GM12892 (cell line): ENCODE data around the gene NGEF.

ENCODE experiments used
- DNase-seq: peaks from one replicate; pipeline ENCODE4 v3.0.0; 2011; ENCODE audit not compliant: insufficient read length
- FAIRE-seq: peaks from 2 replicates; lab custom pipeline; 2011; peaks lifted over from hg19 to GRCh38; lab: Jason Lieb, UNC
- POLR2A ChIP-seq: IDR thresholded peaks from 2 replicates; pipeline ENCODE4 v1.6.1; 2011; ENCODE audit warnings: low read depth, low read length, control low read depth
- POLR2AphosphoS5 ChIP-seq: IDR thresholded peaks from 2 replicates; pipeline ENCODE4 v1.6.1; 2011; ENCODE audit warnings: low read depth, low read length, control low read depth
- TAF1 ChIP-seq: IDR thresholded peaks from 2 replicates; pipeline ENCODE4 v1.6.1; 2011; ENCODE audit warnings: low read depth, mild to moderate bottlenecking, control low read depth, low read length, borderline replicate concordance

NGEF gene

DNA sequence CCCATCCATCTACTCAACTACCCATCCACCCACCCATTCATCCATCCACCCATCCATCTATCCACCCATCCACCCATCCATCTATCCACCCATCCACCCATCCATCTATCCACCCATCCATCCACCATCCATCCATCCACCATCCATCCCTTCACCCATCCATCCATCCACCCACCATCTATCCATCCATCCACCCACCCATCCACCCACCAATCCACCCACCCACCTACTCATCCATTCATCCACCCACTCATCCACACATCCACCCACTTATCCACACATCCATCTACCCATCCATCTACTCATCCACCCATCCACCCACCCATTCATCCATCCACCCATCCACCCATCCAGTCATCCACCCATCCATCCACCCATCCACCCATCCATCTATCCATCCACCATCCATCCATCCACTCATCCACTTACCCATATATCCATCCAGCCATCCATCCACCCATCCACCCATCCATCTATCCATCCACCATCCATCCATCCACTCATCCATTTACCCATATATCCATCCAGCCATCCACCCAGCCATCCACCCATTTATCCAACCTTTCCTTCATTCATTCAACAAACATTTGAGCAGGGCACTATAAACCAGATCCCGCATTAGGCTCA, 2.1 kb upstream of the NGEF start:
- TF ChIP-seq POLR2AphosphoS5 (no peak), POLR2A (no peak), TAF1 (no peak)
- FAIRE-seq (no peak), DNase-seq (no peak)

DNA sequence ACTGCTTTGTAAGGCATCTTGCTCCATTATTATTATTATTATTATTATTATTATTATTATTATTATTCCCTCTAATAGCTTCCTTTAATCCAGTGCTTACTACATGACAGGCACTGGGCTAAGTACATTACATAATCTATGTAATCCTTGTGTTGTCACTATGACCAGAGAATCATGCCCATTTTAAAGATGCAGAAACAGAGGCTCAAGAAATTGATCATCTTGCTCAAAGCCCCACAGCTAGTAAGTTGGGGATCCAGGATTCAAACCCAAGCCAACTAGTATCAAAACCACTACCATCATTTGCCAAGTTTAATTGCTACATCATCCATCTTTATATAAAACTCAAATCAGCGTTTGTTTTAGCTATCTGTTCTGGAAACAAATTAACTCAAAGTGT, 594 bp upstream of the NGEF start:
- FAIRE-seq (no peak), DNase-seq (no peak)
- no peak for TF ChIP-seq POLR2AphosphoS5
- no peak for TF ChIP-seq TAF1
- TF ChIP-seq POLR2A: no peak

DNA sequence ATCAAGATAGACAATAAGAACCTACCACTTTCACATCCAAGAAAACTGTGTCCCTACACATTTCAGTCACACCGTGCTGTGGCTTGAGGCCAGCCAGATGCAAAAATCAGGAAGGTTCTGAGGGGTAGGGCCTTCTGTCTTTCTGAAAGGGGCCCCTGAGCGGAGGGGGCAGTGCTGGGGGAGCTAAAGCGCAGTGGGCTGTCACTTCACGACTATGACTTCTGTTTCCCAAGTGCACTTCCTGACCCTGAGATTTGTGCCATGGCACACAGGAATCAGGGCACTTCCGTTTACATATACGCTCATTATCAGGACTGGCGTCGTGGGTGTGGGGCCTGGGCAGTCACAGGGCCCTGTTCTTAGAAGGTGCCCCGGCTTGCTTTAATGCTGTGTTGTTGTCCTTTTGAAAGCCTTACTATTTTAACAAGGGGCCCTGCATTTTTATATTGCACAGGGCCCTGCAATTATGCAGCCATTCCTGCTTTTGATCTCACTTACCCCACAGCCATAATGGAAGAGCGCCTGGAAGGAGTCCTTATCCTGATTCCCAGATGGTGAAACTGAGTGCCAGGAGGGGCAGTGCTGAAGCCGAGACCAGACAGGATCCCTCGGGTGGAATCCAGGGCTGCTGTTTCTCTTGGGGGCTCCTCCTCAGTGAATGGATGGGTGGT, 620 bp downstream of the NGEF start:
- TF ChIP-seq POLR2AphosphoS5 (no peak), POLR2A (no peak), TAF1 (no peak)
- FAIRE-seq: no peak
- no peak for DNase-seq

DNA sequence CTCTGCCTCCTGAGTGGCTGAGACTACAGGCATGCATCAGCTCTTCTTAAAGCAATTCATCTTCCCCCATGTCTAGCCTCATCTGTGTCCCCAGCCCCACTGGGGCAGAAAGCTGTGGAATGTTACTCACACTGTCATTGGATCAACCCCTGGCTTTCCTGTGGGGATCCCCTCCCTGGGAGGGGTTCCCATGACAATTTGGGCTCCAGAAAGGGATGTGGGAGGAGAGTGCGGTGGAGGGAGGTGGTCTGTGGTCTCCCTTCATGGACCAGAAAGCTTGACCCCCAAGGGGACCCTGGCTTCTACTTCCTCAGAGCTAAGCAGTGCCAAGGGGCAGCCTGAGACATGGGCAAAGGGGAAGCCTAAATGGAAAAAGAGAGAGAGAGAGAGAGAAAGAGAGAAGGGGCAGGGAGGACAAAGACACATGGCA, 1.3 kb downstream of the NGEF start:
- DNase-seq (no peak), FAIRE-seq (no peak)
- no peak for TF ChIP-seq POLR2AphosphoS5
- no peak for TF ChIP-seq TAF1
- TF ChIP-seq POLR2A: no peak

DNA sequence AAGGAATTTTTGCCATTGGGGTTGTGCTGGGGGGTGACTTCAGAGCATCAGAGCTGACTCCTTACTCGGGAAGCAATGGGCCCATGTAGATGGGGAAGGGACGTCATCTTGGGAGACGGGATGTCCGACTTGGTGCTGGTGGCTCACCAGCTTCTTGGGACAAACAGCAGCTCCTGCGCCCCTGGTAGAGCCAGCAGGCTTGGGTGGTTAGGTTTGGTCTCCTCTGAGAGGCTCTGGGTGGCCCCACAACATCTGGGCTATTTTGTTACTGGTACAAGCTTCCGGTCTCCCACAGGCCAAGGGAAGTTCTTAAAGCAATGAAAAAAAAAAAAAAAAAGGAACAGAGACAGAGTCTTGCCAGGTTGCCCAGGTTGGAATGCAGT, 1.8 kb downstream of the NGEF start:
- no peak for TF ChIP-seq TAF1
- TF ChIP-seq POLR2A: no peak
- no peak for TF ChIP-seq POLR2AphosphoS5
- no peak for FAIRE-seq
- no peak for DNase-seq

DNA sequence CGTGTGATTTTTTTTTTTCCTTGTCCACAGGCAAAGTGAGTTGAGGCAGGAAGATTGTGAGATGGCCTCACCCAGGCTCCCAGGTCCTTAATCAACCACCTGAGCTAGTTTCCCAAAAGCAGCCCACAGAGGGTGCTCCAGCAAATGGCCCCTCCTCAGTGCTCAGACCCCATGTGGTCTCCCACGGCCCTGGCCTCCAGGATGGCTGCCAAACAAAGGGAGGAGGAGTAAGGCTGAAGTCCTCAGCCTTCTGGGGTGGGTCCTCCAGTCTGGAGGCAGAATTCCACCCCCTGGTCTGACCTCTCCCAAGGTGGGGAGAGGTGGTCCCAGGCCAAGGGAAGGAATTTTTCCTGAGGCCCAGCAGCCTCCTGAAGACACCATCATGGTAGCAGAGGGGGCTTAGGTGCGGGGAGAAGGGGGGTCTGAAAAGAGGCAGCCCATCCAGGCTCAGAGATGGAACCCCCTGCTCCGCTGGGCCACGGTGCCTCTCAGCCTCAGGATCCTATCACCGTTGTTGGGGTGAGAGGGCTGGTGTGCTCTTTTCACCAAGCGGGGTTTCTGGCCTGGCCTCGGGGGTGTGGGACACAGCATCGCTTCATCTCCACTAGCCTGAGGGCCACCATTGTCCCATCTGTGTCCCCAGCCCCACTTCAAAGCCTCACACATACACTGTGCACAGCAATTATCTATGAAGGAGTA, 2.3 kb downstream of the NGEF start:
- TF ChIP-seq TAF1: no peak
- TF ChIP-seq POLR2A: no peak
- no peak for TF ChIP-seq POLR2AphosphoS5
- no peak for FAIRE-seq
- no peak for DNase-seq

DNA sequence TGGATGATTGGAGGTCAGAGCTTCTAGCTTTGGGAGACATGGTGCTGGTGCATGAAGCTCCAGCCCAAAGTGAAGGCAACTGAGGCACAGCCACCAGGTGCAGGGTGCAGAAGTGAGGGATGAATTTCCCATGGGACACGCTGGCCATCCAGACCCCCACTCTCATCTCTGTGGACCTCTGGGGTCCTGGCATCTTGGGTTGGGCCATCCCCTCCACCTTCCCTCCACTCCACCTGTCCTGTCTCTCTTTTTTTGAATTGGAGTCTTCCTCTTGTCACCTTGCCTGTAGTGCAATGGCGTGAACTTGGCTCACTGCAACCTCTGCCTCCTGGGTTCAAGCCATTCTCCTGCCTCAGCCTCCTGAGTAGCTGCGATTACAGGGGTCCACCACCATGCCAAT, 3.4 kb downstream of the NGEF start:
- no peak for FAIRE-seq

DNA sequence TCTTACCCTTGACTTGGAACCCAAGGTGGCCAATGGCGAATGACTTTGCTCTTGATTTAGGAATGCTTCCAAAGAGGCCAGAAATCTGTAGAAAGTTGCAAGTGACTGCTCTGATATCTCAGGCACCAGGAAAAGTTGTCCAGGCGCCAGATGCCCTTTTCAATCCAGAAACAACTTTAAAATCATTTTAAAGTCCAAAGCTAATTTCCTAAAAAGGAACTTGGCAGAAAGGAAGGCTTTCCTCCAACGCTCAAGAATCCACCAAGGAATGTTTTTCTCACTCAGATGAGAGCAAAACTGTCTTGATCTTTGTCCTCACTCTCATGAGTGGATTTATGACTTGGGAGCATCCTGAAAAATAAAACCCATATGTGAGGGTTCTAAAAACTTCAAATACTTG, 5.3 kb downstream of the NGEF start:
- DNase-seq: no peak
- FAIRE-seq: no peak
- no peak for TF ChIP-seq POLR2A
- no peak for TF ChIP-seq POLR2AphosphoS5
- TF ChIP-seq TAF1: no peak

More for the DNA sequence above, 3.4 kb downstream of the NGEF start:
- TF ChIP-seq POLR2A (no peak), POLR2AphosphoS5 (no peak), TAF1 (no peak)
- DNase-seq: no peak

DNA sequence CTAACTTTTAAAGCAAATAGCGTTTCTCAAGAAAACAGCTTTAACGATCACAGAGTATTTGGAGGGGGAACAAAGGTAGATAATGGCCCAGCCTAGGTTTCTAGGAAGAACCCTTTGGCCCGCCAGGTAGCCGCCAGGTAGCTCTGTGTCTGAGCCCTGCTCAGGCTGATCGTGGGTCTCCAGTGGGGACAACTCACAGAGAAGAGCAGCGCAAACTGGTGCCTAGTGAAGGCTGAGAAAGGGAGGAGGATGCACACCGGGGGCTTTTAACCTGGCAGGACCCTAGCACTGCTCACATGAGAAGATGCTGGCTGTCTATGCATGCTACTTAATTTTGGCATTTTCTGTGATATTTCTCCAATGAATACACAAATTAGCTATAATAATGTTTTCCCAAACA, 5.8 kb downstream of the NGEF start:
- DNase-seq (no peak), FAIRE-seq (no peak)
- TF ChIP-seq TAF1 (no peak), POLR2A (no peak)

DNA sequence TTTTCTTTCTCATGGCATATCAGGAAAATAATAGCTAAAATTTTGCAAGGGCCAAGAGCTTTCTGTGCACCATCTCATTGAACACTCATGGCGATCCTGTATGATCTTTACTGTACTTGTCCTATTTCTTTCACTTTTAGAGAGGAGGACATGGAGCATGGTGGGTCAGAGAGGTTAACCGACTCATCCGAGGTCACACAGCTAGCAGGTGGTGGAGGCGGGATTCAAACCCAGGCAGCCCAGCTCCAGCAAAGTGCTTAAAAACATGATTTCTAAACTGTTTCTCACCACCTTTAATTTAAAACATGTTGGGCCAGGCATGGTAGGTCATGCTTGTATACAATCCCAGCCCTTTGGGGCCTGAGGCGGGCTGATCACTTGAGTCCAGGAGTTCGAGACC, 6.4 kb downstream of the NGEF start:
- TF ChIP-seq POLR2A (no peak), TAF1 (no peak), POLR2AphosphoS5 (no peak)

DNA sequence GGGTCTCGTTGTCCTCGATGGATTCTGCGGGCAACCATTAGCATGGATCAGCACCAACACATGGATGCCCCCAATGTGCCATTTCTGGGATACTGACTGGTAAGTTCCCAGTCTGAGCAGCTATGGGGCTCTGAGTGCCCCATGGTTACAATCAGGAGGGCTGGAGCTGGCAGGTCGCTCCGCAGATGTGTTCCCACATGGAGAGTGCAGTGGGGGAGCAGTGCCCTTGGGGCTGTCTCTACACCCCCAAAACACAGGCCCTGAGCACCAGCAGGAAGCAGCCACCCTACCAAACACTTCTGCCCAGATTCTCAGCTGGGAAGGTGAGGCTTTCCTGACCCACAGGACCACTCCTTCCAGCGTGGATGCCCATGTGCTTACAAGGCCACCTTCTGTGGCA, 8.0 kb downstream of the NGEF start:
- DNase-seq: no peak
- TF ChIP-seq POLR2A: no peak
- TF ChIP-seq TAF1: no peak
- no peak for TF ChIP-seq POLR2AphosphoS5

More for the DNA sequence above, 6.4 kb downstream of the NGEF start:
- DNase-seq (no peak), FAIRE-seq (no peak)

DNA sequence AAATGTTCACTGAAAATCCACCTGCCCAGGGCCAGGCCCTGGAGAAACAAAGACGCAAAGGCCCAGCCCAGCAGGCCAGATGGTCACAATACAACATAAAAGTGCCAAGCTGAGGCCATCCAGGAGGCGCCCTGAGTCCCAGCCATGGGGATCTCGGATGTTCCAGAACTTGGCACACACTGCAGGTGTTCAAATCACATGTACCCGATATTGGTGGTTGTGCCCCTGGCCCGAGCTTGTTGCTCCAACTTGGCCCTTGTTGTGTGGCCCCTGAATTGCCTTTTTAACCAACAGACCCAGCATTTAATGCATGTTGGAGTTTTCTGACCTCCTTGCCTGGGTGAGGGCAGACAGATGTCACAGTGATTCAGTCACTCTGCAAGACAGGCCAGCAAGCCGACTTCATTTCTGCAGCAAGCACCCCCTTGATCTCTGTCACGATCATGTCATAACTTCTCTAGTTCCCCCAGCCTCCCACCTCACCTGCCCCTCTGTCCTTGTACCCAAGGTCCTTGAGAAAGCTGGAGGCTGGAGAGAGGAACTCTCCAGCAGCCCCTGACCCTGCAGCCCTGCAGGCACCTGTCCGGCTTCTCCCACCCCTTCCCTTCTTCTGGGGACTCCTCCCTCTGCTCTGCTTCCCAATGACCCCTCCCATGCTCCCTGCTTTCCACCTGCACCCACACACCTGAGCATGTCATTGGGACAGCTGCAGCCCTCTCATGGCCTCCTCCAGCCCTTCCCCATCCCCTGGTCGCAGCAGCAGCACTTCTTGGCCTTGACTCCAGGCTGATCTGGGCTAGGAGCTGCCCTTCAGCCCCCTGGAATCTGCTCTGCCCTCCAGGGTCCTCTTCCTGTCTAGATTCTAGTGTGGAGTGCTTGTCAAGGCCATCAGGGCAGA, 9.1 kb downstream of the NGEF start:
- no peak for FAIRE-seq
- DNase-seq: no peak
- no peak for TF ChIP-seq TAF1

More for the DNA sequence above, 8.0 kb downstream of the NGEF start:
- no peak for FAIRE-seq
